Midbrain (tissue), 1 donor: ENCODE results near the gene YWHAE.
"Not testable (repeated sequence)": the region's sequence is repeated elsewhere in the genome, so short reads cannot be mapped to it uniquely, and the experiment has no call there.

Experiments used
- DNase-seq: peaks from one replicate; lab custom pipeline; 2025; lab: John Stamatoyannopoulos, UW

Gene YWHAE

GRCh38 chr17:1325766-1326165 is 74.3 kb downstream of the YWHAE start:
- no peak for DNase-seq

- DNase-seq = no peak
Measured at GRCh38 chr17:1324201-1324771, 75.7 kb downstream of the YWHAE start.

- no peak for DNase-seq
Measured at GRCh38 chr17:1323336-1323735, 76.7 kb downstream of the YWHAE start.

- no peak for DNase-seq
Measured at GRCh38 chr17:1322480-1322879, 77.5 kb downstream of the YWHAE start.

- DNase-seq = no peak
Measured at GRCh38 chr17:1322014-1322428, 78.0 kb downstream of the YWHAE start.

- no peak for DNase-seq
Measured at GRCh38 chr17:1315891-1316403, 84.1 kb downstream of the YWHAE start.

GRCh38 chr17:1315409-1315808 is 84.6 kb downstream of the YWHAE start:
- no peak for DNase-seq

GRCh38 chr17:1313270-1314005 is 86.6 kb downstream of the YWHAE start:
- DNase-seq = no peak

GRCh38 chr17:1312261-1312870 is 87.7 kb downstream of the YWHAE start:
- no peak for DNase-seq

GRCh38 chr17:1307829-1308228 is 92.2 kb downstream of the YWHAE start:
- DNase-seq = not testable (repeated sequence)

GRCh38 chr17:1304962-1305563 is 95.0 kb downstream of the YWHAE start:
- DNase-seq = no peak

GRCh38 chr17:1304522-1304921 is 95.5 kb downstream of the YWHAE start:
- no peak for DNase-seq

- no peak for DNase-seq
Measured at GRCh38 chr17:1302761-1303160, 97.3 kb downstream of the YWHAE start.

- no peak for DNase-seq
Measured at GRCh38 chr17:1301546-1301945, 98.5 kb downstream of the YWHAE start.

GRCh38 chr17:1300371-1300905 is 99.6 kb downstream of the YWHAE start:
- DNase-seq = no peak

GRCh38 chr17:1299552-1300370 is 100.3 kb downstream of the YWHAE start:
- no peak for DNase-seq

- no peak for DNase-seq
Measured at GRCh38 chr17:1298606-1299005, 101.4 kb downstream of the YWHAE start.
